AG09309 (cell line): ENCODE measurements around the gene INPP5A.
A peak's percentile ranks its signal among the peaks of the same experiment; 100 is the strongest.
"Not testable (repeated sequence)": the region's sequence is repeated elsewhere in the genome, so short reads cannot be mapped to it uniquely, and the experiment has no call there.

ENCODE experiments used
- DNase-seq: peaks from one replicate; pipeline ENCODE4 v3.0.0-alpha.2; 2010; ENCODE audit warnings: low read depth
- H3K4me3 ChIP-seq: 2 replicates; pipeline ENCODE4 v1.5.1; 2011; ENCODE audit warnings: mild to moderate bottlenecking, low read depth, low read length, moderate library complexity; ENCODE audit not compliant: control insufficient read depth
- TF ChIP-seq, protein P1 (sequence below): IDR thresholded peaks from 2 replicates; pipeline ENCODE4 v1.5.1; 2011; ENCODE audit warnings: mild to moderate bottlenecking, low read depth, low read length, inconsistent platforms; ENCODE audit not compliant: insufficient read depth, control insufficient read depth; ENCODE audit errors: missing control alignments

INPP5A gene

GRCh38 chr10:132570265-132570664, 32.7 kb downstream of the INPP5A start:
- TF ChIP-seq, protein P1, sequence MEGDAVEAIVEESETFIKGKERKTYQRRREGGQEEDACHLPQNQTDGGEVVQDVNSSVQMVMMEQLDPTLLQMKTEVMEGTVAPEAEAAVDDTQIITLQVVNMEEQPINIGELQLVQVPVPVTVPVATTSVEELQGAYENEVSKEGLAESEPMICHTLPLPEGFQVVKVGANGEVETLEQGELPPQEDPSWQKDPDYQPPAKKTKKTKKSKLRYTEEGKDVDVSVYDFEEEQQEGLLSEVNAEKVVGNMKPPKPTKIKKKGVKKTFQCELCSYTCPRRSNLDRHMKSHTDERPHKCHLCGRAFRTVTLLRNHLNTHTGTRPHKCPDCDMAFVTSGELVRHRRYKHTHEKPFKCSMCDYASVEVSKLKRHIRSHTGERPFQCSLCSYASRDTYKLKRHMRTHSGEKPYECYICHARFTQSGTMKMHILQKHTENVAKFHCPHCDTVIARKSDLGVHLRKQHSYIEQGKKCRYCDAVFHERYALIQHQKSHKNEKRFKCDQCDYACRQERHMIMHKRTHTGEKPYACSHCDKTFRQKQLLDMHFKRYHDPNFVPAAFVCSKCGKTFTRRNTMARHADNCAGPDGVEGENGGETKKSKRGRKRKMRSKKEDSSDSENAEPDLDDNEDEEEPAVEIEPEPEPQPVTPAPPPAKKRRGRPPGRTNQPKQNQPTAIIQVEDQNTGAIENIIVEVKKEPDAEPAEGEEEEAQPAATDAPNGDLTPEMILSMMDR: no peak
- no peak for DNase-seq
- no peak overlapping the region for H3K4me3 ChIP-seq

- TF ChIP-seq, protein P1: no peak
- H3K4me3 ChIP-seq: no peak overlapping the region
- DNase-seq: no peak
Measured at GRCh38 chr10:132570771-132571649, 33.4 kb downstream of the INPP5A start.

GRCh38 chr10:132571650-132572544, 34.3 kb downstream of the INPP5A start:
- TF ChIP-seq, protein P1: no peak
- peak; percentile 55 for DNase-seq
- no peak overlapping the region for H3K4me3 ChIP-seq

- no peak for DNase-seq
- TF ChIP-seq, protein P1: no peak
- H3K4me3 ChIP-seq: no peak overlapping the region
Measured at GRCh38 chr10:132572545-132572937, 35.0 kb downstream of the INPP5A start.

DNA sequence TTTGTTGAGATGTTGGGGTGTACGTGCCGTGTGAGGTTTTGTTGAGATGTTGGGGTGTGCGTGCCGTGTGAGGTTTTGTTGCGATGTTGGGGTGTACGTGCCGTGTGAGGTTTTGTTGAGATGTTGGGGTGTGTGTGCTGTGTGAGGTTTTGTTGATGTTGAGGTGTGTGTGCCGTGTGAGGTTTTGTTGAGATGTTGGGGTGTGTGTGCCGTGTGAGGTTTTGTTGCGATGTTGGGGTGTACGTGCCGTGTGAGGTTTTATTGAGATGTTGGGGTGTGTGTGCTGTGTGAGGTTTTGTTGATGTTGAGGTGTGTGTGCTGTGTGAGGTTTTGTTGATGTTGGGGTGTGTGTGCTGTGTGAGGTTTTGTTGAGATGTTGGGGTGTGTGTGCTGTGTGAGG, 35.4 kb downstream of the INPP5A start:
- not testable (repeated sequence) for H3K4me3 ChIP-seq, DNase-seq

GRCh38 chr10:132574288-132574687, 36.7 kb downstream of the INPP5A start:
- no peak for DNase-seq
- no peak overlapping the region for H3K4me3 ChIP-seq
- TF ChIP-seq, protein P1: no peak
